OCI-LY7 (cell line): Measurements from ENCODE around the gene CIB1.

Source experiments
- CTCF ChIP-seq: fragments of 200-600 bp; sonication (generic); conservative IDR thresholded peaks from 2 replicates; pipeline ENCODE4 v1.5.1; 2014; ENCODE audit warnings: mild to moderate bottlenecking, antibody characterized with exemption, low read length, moderate library complexity, mixed read lengths
- EZH2phosphoT487 ChIP-seq: fragments of 200-600 bp; sonication (generic); IDR thresholded peaks from 2 replicates; pipeline ENCODE4 v1.6.1; 2018; ENCODE audit warnings: low read depth, borderline replicate concordance, mild to moderate bottlenecking, mixed run types, antibody characterized with exemption, low read length, moderate library complexity, mixed read lengths

- TF ChIP-seq CTCF = no peak
- no peak for TF ChIP-seq EZH2phosphoT487
Observed at GRCh38 chr15:90228960-90229359, 4.8 kb downstream of the CIB1 start.
